HG02763 (cell line): ENCODE measurements around the gene TUBB.
"Not testable (repeated sequence)": the region's sequence is repeated elsewhere in the genome, so short reads cannot be mapped to it uniquely, and the experiment has no call there.

Experiments
- ATAC-seq: cut with Tn5 transposase; IDR thresholded peaks from one replicate; pipeline ENCODE4 v1.9.1; 2021; ENCODE audit warnings: mild to moderate bottlenecking, moderate library complexity; ENCODE audit not compliant: unreplicated experiment

TUBB gene

GRCh38 chr6:30756405-30757003 lies 36.4 kb downstream of the TUBB start:
- not testable (repeated sequence) for ATAC-seq

- no peak for ATAC-seq
Observed at GRCh38 chr6:30757261-30757904, 37.2 kb downstream of the TUBB start.

- no peak for ATAC-seq
Observed at GRCh38 chr6:30759575-30760239, 39.6 kb downstream of the TUBB start.

- no peak for ATAC-seq
Observed at GRCh38 chr6:30760549-30760948, 40.4 kb downstream of the TUBB start.

GRCh38 chr6:30761791-30762429 lies 41.8 kb downstream of the TUBB start:
- ATAC-seq = no peak

- ATAC-seq = no peak
Observed at GRCh38 chr6:30763155-30763617, 43.0 kb downstream of the TUBB start.

- ATAC-seq = no peak
Observed at GRCh38 chr6:30763618-30764489, 43.7 kb downstream of the TUBB start.

- ATAC-seq = not testable (repeated sequence)
Observed at GRCh38 chr6:30764490-30765043, 44.4 kb downstream of the TUBB start.

- not testable (repeated sequence) for ATAC-seq
Observed at GRCh38 chr6:30765495-30765894, 45.3 kb downstream of the TUBB start.

GRCh38 chr6:30766461-30767157 lies 46.5 kb downstream of the TUBB start:
- no peak for ATAC-seq

GRCh38 chr6:30767158-30767943 lies 47.2 kb downstream of the TUBB start:
- ATAC-seq = peak; percentile 65

- ATAC-seq = no peak
Observed at GRCh38 chr6:30767944-30768301, 47.8 kb downstream of the TUBB start.

GRCh38 chr6:30768634-30769087 lies 48.5 kb downstream of the TUBB start:
- ATAC-seq = no peak

- no peak for ATAC-seq
Observed at GRCh38 chr6:30769088-30769852, 49.1 kb downstream of the TUBB start.

- no peak for ATAC-seq
Observed at GRCh38 chr6:30769853-30770524, 49.8 kb downstream of the TUBB start.

GRCh38 chr6:30770592-30770991 lies 50.4 kb downstream of the TUBB start:
- ATAC-seq = no peak

- no peak for ATAC-seq
Observed at GRCh38 chr6:30774701-30775100, 54.5 kb downstream of the TUBB start.
